Sigmoid colon (tissue), 4 donors: ENCODE results near the gene PREP.

Experiments
- CTCF ChIP-seq, 4 experiments: fragments of 450-650 bp in 3 of 4; fragments of 200-600 bp in 1 of 4; IDR thresholded peaks; one replicate each; pipeline ENCODE4 v1.5.1; 2016 to 2019; ENCODE audit warnings: antibody characterized with exemption in 4 of 4, mild to moderate bottlenecking in 3 of 4, moderate library complexity in 2 of 4
- EP300 ChIP-seq, 4 donors: sonication (generic); formaldehyde crosslinking; IDR thresholded peaks; one replicate each; pipeline ENCODE4 v1.6.1; 2017; ENCODE audit warnings: antibody characterized with exemption in 4 of 4
- POLR2A ChIP-seq, 2 donors: fragments of 450-650 bp; IDR thresholded peaks; one replicate each; pipeline ENCODE4 v1.6.1; 2016; ENCODE audit warnings: antibody characterized with exemption in 2 of 2, mild to moderate bottlenecking in 2 of 2, moderate library complexity in 2 of 2

- no peak for TF ChIP-seq CTCF (IDR thresholded peaks at IDR 0.05)
- no peak for TF ChIP-seq POLR2A (IDR thresholded peaks at IDR 0.05)
- TF ChIP-seq EP300 (IDR thresholded peaks at IDR 0.05) = no peak
These were observed 45.7 kb downstream of the PREP start for GRCh38 chr6:105357165-105357564.
